ENCODE data around the gene TBL2. TPM values are rescaled to one million over a fixed set of nuclear protein-coding genes. Genes with fewer than 3 reads are reported as not detected.

The TBL2 gene, protein sequence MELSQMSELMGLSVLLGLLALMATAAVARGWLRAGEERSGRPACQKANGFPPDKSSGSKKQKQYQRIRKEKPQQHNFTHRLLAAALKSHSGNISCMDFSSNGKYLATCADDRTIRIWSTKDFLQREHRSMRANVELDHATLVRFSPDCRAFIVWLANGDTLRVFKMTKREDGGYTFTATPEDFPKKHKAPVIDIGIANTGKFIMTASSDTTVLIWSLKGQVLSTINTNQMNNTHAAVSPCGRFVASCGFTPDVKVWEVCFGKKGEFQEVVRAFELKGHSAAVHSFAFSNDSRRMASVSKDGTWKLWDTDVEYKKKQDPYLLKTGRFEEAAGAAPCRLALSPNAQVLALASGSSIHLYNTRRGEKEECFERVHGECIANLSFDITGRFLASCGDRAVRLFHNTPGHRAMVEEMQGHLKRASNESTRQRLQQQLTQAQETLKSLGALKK
- total RNA-seq, result 29.8 TPM
- long read RNA-seq, full-length matches to known transcripts, result 73 of 80 reads
- long read RNA-seq, partial matches to known transcripts, result 2 of 80 reads
- long read RNA-seq, other reads (novel, unspliced or antisense), result 5 of 80 reads

DNA sequence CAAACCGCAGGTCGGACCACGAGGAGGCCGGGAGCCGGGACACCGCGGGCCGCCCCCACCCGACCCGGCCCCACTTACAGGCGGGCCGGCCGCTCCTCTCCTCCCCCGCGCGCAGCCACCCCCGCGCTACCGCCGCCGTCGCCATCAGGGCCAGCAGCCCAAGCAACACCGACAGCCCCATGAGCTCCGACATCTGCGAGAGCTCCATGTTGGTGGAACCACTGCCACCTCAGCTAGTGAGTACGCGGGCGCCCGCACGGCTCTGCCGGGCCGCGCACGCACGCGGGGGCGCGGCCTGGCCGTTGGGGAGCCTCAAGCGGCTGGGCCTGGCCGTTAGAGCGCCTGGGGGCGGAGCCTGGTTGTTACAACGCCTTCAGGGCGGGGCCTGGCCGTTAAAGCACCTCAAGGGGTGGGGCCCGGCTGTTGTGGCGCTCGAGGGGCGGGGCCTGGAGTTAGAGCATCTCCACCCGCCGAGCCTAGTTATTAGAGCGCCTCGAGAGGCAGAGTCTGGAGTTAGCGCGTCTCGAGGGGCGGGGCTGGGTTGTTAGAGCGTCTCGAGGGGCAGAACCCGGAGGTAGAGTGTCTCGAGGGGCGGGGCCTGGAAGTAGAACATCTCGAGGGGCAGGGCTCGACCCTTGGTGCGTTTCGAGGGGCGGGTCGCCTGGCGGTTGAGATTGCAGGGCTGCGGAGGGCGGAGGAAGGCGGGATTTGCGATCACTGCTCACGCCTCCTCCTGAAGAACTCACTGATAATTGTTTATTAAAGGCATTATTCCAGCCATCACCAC lies at the start of gene TBL2:
TSS of gene TBL2 (minus strand) at position 238 of the 787 bp plus-strand sequence. CDS start at position 208, 30 bp downstream.
- Histone ChIP-seq H3K9me3 (no peaks in the 10 kb centered on the region), H3K27ac (peak within 1 kb of the TSS; percentile 88), H3K4me3 (peak within 1 kb of the TSS; percentile 93), H3K4me1 (peaks cover 20% of the 10 kb centered on the region), H3K27me3 (no peaks in the 10 kb centered on the region), H3K36me3 (peaks cover 21% of the 10 kb centered on the region)
- TF ChIP-seq, protein P1, sequence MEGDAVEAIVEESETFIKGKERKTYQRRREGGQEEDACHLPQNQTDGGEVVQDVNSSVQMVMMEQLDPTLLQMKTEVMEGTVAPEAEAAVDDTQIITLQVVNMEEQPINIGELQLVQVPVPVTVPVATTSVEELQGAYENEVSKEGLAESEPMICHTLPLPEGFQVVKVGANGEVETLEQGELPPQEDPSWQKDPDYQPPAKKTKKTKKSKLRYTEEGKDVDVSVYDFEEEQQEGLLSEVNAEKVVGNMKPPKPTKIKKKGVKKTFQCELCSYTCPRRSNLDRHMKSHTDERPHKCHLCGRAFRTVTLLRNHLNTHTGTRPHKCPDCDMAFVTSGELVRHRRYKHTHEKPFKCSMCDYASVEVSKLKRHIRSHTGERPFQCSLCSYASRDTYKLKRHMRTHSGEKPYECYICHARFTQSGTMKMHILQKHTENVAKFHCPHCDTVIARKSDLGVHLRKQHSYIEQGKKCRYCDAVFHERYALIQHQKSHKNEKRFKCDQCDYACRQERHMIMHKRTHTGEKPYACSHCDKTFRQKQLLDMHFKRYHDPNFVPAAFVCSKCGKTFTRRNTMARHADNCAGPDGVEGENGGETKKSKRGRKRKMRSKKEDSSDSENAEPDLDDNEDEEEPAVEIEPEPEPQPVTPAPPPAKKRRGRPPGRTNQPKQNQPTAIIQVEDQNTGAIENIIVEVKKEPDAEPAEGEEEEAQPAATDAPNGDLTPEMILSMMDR (IDR thresholded peaks at IDR 0.05), result peak; percentile 21
- ATAC-seq (peak; percentile 97), DNase-seq (peak; percentile 99)
- intact Hi-C loops (cut with DNase I), result no loop called here

DNA sequence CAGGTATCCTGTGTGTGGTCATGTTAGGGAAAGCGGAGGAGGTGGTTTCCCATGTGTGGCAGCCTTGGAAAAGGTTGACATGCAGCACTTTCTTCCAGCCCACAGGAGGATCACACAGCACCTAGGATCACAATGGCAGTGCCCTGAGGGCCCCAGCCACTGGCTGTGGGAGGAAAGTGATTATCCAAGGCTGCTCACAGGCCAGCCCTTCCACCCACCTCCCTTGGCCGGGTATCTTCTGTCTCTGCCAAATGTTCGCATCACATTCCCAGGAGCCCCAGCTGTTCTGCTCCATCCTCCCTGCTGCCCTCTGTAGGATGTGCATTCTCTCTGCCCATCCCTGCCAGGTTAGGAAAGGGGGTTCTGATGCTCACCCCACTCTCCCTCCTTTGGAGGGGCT lies 48.4 kb upstream of the TBL2 start:
- TF ChIP-seq, protein P1 (IDR thresholded peaks at IDR 0.05), result no peak
- Histone ChIP-seq H3K4me1 (peaks cover 9% of the 10 kb centered on the region), H3K27ac (no peak overlapping the region), H3K4me3 (no peak overlapping the region), H3K9me3 (no peaks in the 10 kb centered on the region), H3K36me3 (no peaks in the 10 kb centered on the region), H3K27me3 (peaks cover 48% of the 10 kb centered on the region)
- intact Hi-C loops (cut with DNase I), result no loop called here
- ATAC-seq (no peak), DNase-seq (no peak)

DNA sequence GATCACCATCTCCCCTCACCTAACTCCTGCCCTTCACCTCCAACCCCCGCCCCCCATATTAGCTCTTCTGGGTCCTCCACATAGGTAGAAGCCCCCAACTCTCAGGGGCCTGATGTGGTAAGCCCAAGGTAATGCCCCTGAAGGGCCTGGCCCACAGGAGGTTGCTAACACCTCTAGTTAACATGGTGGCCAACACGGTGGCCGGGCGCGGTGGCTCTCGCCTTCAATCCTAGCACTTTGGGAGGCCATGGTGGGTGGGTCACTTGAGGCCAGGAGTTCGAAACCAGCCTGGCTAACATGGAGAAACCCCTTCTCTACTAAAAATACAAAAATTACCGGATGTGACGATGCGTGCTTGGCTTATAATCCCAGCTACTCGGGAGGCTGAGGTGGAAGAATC lies 46.9 kb upstream of the TBL2 start:
- H3K9me3 ChIP-seq, result no peaks in the 10 kb centered on the region
- DNase-seq (no peak), ATAC-seq (no peak)
- H3K27me3 ChIP-seq, result peaks cover 56% of the 10 kb centered on the region
- H3K36me3 ChIP-seq, result no peaks in the 10 kb centered on the region
- H3K4me3 ChIP-seq, result no peak overlapping the region
- H3K4me1 ChIP-seq, result peaks cover 9% of the 10 kb centered on the region
- TF ChIP-seq, protein P1 (IDR thresholded peaks at IDR 0.05), result no peak
- no peak overlapping the region for H3K27ac ChIP-seq
- intact Hi-C loops (cut with DNase I), result no loop called here

DNA sequence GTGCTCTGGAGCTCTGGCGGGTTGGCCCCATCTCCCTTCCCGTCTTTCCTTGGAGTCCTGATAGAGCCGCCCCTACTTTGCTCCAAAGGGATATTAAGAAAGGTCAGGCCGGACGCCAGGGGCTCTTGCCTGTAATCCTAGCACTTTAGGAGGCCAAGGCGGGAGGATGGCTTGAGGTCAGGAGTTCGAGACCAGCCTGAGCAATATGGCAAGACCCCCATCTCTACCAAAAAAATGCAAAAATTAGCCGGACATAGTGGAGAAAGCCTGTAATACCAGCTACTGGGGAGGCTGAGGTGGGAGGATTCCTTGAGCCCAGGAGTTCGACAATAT lies 46.3 kb upstream of the TBL2 start:
- intact Hi-C loops (cut with DNase I), result no loop called here
- no peak overlapping the region for H3K27ac ChIP-seq

More for the DNA sequence above, 46.3 kb upstream of the TBL2 start:
- TF ChIP-seq, protein P1 (IDR thresholded peaks at IDR 0.05), result no peak
- no peaks in the 10 kb centered on the region for H3K36me3 ChIP-seq
- H3K4me1 ChIP-seq, result peaks cover 9% of the 10 kb centered on the region
- peaks cover 56% of the 10 kb centered on the region for H3K27me3 ChIP-seq
- H3K9me3 ChIP-seq, result no peaks in the 10 kb centered on the region
- DNase-seq (no peak), ATAC-seq (no peak)
- H3K4me3 ChIP-seq, result peak overlapping the region; percentile 56
